HEK293 (cell line): ENCODE data around the gene BCAS3.

Experiments
- ATF2 ChIP-seq: fragments of 450-650 bp; formaldehyde crosslinking; IDR thresholded peaks from 2 replicates; pipeline ENCODE4 v1.5.1; 2016; ENCODE audit warnings: missing biosample characterization, missing genetic modification characterization, low read depth
- IKZF3 ChIP-seq: fragments of 450-650 bp; IDR thresholded peaks from 2 replicates; pipeline ENCODE4 v1.5.0; 2018; ENCODE audit warnings: missing biosample characterization, mild to moderate bottlenecking, missing genetic modification characterization, moderate library complexity
- MEIS1 ChIP-seq: sonication (generic); formaldehyde crosslinking; IDR thresholded peaks from 2 replicates; pipeline ENCODE4 v1.8.1; 2022; ENCODE audit warnings: missing genetic modification reagents, mild to moderate bottlenecking, borderline replicate concordance
- TCF7L2 ChIP-seq: IDR thresholded peaks from 2 replicates; pipeline ENCODE4 v1.6.1; 2011; ENCODE audit warnings: low read depth, mild to moderate bottlenecking, inconsistent platforms, low read length, moderate library complexity, borderline replicate concordance
- ZBTB21 ChIP-seq: fragments of 450-650 bp; formaldehyde crosslinking; IDR thresholded peaks from 2 replicates; pipeline ENCODE4 v1.5.1; 2017; ENCODE audit warnings: missing biosample characterization, missing genetic modification characterization
- ZNF335 ChIP-seq: fragments of 450-650 bp; formaldehyde crosslinking; conservative IDR thresholded peaks from 2 replicates; pipeline ENCODE4 v1.5.1; 2016; ENCODE audit warnings: missing biosample characterization, missing genetic modification characterization
- ZNF561 ChIP-seq: fragments of 450-650 bp; IDR thresholded peaks from 2 replicates; pipeline ENCODE4 v1.5.1; 2018; ENCODE audit warnings: missing biosample characterization, missing genetic modification characterization, borderline replicate concordance
- ZNF664 ChIP-seq: fragments of 450-650 bp; formaldehyde crosslinking; IDR thresholded peaks from 2 replicates; pipeline ENCODE4 v1.5.1; 2016; ENCODE audit warnings: missing biosample characterization, missing genetic modification characterization
- ZNF76 ChIP-seq: fragments of 450-650 bp; formaldehyde crosslinking; IDR thresholded peaks from 2 replicates; pipeline ENCODE4; 2016; ENCODE audit warnings: low read depth, missing biosample characterization, missing genetic modification characterization, borderline replicate concordance
- ZSCAN18 ChIP-seq: fragments of 450-650 bp; formaldehyde crosslinking; IDR thresholded peaks from 2 replicates; pipeline ENCODE4 v1.5.1; 2016; ENCODE audit warnings: missing biosample characterization, missing genetic modification characterization
- TF ChIP-seq, protein P1 (sequence below): fragments of 450-650 bp; formaldehyde crosslinking; IDR thresholded peaks from 2 replicates; pipeline ENCODE4 v1.5.1; 2016; ENCODE audit warnings: missing biosample characterization, missing genetic modification characterization

GRCh38 chr17:61412860-61413660 lies 735.4 kb downstream of the BCAS3 start:
- TF ChIP-seq, protein P1, sequence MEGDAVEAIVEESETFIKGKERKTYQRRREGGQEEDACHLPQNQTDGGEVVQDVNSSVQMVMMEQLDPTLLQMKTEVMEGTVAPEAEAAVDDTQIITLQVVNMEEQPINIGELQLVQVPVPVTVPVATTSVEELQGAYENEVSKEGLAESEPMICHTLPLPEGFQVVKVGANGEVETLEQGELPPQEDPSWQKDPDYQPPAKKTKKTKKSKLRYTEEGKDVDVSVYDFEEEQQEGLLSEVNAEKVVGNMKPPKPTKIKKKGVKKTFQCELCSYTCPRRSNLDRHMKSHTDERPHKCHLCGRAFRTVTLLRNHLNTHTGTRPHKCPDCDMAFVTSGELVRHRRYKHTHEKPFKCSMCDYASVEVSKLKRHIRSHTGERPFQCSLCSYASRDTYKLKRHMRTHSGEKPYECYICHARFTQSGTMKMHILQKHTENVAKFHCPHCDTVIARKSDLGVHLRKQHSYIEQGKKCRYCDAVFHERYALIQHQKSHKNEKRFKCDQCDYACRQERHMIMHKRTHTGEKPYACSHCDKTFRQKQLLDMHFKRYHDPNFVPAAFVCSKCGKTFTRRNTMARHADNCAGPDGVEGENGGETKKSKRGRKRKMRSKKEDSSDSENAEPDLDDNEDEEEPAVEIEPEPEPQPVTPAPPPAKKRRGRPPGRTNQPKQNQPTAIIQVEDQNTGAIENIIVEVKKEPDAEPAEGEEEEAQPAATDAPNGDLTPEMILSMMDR (tag by site-specific recombination): no peak
- TF ChIP-seq IKZF3 (tag by site-specific recombination): no peak
- no peak for TF ChIP-seq ZNF76 (tag by site-specific recombination)
- no peak for TF ChIP-seq ZNF664
- TF ChIP-seq ZNF335 (tag by site-specific recombination): no peak; the same call in 1 of the 2 replicates
- TF ChIP-seq ZNF561: no peak
- no peak for TF ChIP-seq MEIS1 (CRISPR knock-in tag)
- no peak for TF ChIP-seq ZBTB21 (tag by site-specific recombination)
- TF ChIP-seq ATF2 (tag by site-specific recombination): no peak
- no peak for TF ChIP-seq TCF7L2
- no peak for TF ChIP-seq ZSCAN18 (tag by site-specific recombination)
